ENCODE data around the gene SLC26A11. TPM values are rescaled to one million over a fixed set of nuclear protein-coding genes. Genes with fewer than 3 reads are reported as not detected.

SLC26A11 gene
- total and polyA plus RNA-seq, 2 of the 13 experiments (the other 11 are each of a cell fraction or from before 2014, with no cell fraction given) = 8.7 to 13.2 TPM

DNA sequence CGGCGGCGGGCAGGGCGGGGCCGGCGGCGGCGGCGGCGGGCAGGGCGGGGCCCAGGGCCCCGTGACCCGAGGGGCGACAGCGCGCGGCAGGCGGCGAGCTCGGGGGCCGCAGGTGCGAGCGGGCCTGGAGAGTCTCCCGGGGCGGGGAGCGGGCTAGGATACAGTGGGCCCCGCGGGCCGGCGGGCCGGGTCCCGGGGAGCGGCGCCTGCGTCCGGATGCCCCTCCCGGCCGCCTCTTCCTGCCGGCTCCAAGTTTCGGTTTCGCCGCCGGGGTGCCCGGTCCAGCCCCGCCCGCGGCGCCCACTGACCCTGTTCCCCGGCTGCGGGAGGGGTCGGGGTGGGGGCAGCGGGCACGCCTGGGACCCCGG lies 40.5 kb downstream of the SLC26A11 start, which contains the start of gene RNF213 (continued):
- TF ChIP-seq ZNF772 (CRISPR knock-in tag; IDR thresholded peaks at IDR 0.05) (no peak), ZBTB1 (CRISPR knock-in tag; IDR thresholded peaks at IDR 0.05; ENCODE audit: borderline replicate concordance) (no peak), DNMT3B (CRISPR knock-in tag; conservative IDR thresholded peaks at IDR 0.05) (no peak), ARNTL (CRISPR knock-in tag; IDR thresholded peaks at IDR 0.05) (no peak), ZNF274 (CRISPR knock-in tag; IDR thresholded peaks at IDR 0.05) (no peak), MTA1 (CRISPR knock-in tag; IDR thresholded peaks at IDR 0.05; ENCODE audit: borderline replicate concordance) (no peak), ELF3 (CRISPR knock-in tag; IDR thresholded peaks at IDR 0.05) (no peak), ZNF232 (CRISPR knock-in tag; IDR thresholded peaks at IDR 0.05; ENCODE audit: borderline replicate concordance) (no peak), RBAK (CRISPR knock-in tag; IDR thresholded peaks at IDR 0.05) (no peak), BHLHE40 (IDR thresholded peaks at IDR 0.05; ENCODE audit: low read length) (0 out of 2 replicates have a peak, but pooled peaks have one; percentile 15), ZNF446 (CRISPR knock-in tag; IDR thresholded peaks at IDR 0.05) (0 out of 2 replicates have a peak, but pooled peaks have one; percentile 55)
- TF ChIP-seq, protein P1, sequence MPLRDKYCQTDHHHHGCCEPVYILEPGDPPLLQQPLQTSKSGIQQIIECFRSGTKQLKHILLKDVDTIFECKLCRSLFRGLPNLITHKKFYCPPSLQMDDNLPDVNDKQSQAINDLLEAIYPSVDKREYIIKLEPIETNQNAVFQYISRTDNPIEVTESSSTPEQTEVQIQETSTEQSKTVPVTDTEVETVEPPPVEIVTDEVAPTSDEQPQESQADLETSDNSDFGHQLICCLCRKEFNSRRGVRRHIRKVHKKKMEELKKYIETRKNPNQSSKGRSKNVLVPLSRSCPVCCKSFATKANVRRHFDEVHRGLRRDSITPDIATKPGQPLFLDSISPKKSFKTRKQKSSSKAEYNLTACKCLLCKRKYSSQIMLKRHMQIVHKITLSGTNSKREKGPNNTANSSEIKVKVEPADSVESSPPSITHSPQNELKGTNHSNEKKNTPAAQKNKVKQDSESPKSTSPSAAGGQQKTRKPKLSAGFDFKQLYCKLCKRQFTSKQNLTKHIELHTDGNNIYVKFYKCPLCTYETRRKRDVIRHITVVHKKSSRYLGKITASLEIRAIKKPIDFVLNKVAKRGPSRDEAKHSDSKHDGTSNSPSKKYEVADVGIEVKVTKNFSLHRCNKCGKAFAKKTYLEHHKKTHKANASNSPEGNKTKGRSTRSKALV (CRISPR knock-in tag; IDR thresholded peaks at IDR 0.05) = no peak

DNA sequence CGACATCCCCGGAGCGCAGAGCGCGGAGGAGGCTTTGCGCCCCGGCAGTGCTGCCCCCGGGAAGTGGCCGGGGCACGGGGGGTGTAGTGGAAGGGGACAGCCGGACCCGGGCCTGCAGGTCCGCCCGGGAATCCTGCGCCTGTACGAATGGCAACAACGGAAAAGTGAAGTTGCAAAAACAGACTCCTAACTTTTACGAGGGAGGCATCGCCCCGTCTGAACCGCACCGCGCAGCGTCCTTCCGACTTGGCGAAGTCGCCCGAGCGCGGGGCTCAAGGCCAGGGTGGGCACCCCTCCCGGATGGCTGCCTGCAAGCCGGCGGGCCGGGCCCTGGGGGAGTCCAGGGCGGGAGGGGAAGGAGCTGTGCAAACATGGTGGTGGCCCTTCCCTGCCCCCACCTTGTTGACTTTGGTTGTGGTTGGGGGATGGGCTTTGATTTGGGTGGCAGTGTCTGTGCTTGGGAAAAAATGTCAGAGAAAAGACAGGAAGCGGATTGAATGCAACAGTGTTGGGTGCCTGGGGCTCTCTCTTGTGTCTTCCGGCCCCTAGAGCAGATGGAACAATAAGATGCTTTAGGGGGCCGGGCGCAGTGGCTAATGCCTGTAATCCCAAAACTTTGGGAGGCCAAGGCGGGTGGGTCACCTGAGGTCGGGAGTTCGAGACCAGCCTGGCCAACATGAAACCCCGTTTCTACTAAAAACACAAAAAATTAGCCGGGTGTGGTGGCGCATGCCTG lies 41.1 kb downstream of the SLC26A11 start:
- intact Hi-C loops (cut with micrococcal nuclease; ENCODE audit: unreplicated experiment) (no loop called here), in situ Hi-C loops (cut with HindIII; ENCODE audit: extremely low pct_ligation_motif_present, low pct_unique_long_range_greater_than_20kb) (no loop called here)
- FAIRE-seq = peak; percentile 77
- Histone ChIP-seq H3K4me1 (ENCODE audit: insufficient read depth, low read length) (peaks cover 50% of the 10 kb centered on the region), H3K27ac (ENCODE audit: extremely low read length, insufficient read depth, low read length) (peak overlapping the region; percentile 94), H3K27me3 (ENCODE audit: control insufficient read depth in 1 of 2, insufficient read depth in 2 of 2, low read length in 2 of 2) (no peaks in the 10 kb centered on the region; a peak in 1 of 5 replicates), H3K36me3 (replicated peaks in 1 of 2; ENCODE audit: control insufficient read depth in 1 of 2, insufficient read depth in 2 of 2, low read length in 2 of 2) (no peaks in the 10 kb centered on the region), H3K4me2 (ENCODE audit: low read depth, low read length) (peak overlapping the region; percentile 99), H3K9me3 (ENCODE audit: low read length) (no peaks in the 10 kb centered on the region), H2AFZ (ENCODE audit: low read length) (no peak overlapping the region), H4K20me1 (ENCODE audit: insufficient read depth, low read length) (no peaks in the 10 kb centered on the region), H3K79me2 (ENCODE audit: insufficient read depth, low read length) (peaks cover 6% of the 10 kb centered on the region), H3K4me3 (replicated peaks in 1 of 3; ENCODE audit: insufficient read depth in 1 of 3, low read depth in 2 of 3, low read length in 3 of 3) (peak overlapping the region; percentile 84 to 100 (median 89)), H3K9ac (ENCODE audit: insufficient read depth, low read depth, low read length) (peak overlapping the region; percentile 92)
- ChIA-PET CTCF (ENCODE audit: low intra/inter-chr PET ratio, low total read pairs) (no interaction called here), POLR2A (interaction anchor here (0.6 to 3.5 kb wide), 13 partner anchors 24 to 268 kb away, joined by 3 to 31 read pairs (median 5); partner anchors contain the start of genes EIF4A3, SGSH and SLC26A11)
- peak; percentile 24 for ATAC-seq
- peak; percentile 90 for DNase-seq (ENCODE audit: low spot score)
- 4% methylated on average over 44 of the region's 45 CpGs for WGBS (ENCODE audit: low lambda C conversion rate)
- TSS peak; percentile 51 for BruUV-seq (replicated peaks)
- TF ChIP-seq MTA1 (CRISPR knock-in tag; IDR thresholded peaks at IDR 0.05; ENCODE audit: borderline replicate concordance) = peak; percentile 95; the same call in 1 of the 2 replicates
- TF ChIP-seq, protein P2, sequence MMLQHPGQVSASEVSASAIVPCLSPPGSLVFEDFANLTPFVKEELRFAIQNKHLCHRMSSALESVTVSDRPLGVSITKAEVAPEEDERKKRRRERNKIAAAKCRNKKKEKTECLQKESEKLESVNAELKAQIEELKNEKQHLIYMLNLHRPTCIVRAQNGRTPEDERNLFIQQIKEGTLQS (CRISPR knock-in tag; IDR thresholded peaks at IDR 0.05) = peak; percentile 41; the same call in 1 of the 2 replicates
- 0 out of 2 replicates have a peak, but pooled peaks have one; percentile 41 for TF ChIP-seq ZNF180 (CRISPR knock-in tag; IDR thresholded peaks at IDR 0.05; ENCODE audit: borderline replicate concordance, low read depth)
- TF ChIP-seq, protein P3, sequence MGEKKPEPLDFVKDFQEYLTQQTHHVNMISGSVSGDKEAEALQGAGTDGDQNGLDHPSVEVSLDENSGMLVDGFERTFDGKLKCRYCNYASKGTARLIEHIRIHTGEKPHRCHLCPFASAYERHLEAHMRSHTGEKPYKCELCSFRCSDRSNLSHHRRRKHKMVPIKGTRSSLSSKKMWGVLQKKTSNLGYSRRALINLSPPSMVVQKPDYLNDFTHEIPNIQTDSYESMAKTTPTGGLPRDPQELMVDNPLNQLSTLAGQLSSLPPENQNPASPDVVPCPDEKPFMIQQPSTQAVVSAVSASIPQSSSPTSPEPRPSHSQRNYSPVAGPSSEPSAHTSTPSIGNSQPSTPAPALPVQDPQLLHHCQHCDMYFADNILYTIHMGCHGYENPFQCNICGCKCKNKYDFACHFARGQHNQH (CRISPR knock-in tag; IDR thresholded peaks at IDR 0.05) = peak; percentile 98
- TF ChIP-seq, protein P4, sequence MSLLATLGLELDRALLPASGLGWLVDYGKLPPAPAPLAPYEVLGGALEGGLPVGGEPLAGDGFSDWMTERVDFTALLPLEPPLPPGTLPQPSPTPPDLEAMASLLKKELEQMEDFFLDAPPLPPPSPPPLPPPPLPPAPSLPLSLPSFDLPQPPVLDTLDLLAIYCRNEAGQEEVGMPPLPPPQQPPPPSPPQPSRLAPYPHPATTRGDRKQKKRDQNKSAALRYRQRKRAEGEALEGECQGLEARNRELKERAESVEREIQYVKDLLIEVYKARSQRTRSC (CRISPR knock-in tag; IDR thresholded peaks at IDR 0.05; ENCODE audit: low read depth) = no peak; the same call in 1 of the 2 replicates
- TF ChIP-seq ZNF703 (CRISPR knock-in tag; IDR thresholded peaks at IDR 0.05; ENCODE audit: borderline replicate concordance) = peak; percentile 94
- peak; percentile 65; the same call in 1 of the 2 replicates for TF ChIP-seq ZNF451 (CRISPR knock-in tag; IDR thresholded peaks at IDR 0.05)

Data from HepG2 (cell line).